A172 (cell line): ENCODE results near the gene AKAP13. TPM values are rescaled to one million over a fixed set of nuclear protein-coding genes. Genes with fewer than 3 reads are reported as not detected.

Experiments
- DNase-seq: peaks from one replicate; pipeline ENCODE4 v3.0.0-alpha.2; 2015; ENCODE audit warnings: low spot score
- total RNA-seq: library from RNA; depleted of rRNA; stranded (reverse); fragments of >200 nt; shearing (Covaris generic); gene quantifications from 2 replicates; pipeline ENCODE4 v1.2.3, GENCODE V29; 2014

The AKAP13 gene
- total RNA-seq, 1 experiment from 2014 or later: 35.9 TPM

DNA sequence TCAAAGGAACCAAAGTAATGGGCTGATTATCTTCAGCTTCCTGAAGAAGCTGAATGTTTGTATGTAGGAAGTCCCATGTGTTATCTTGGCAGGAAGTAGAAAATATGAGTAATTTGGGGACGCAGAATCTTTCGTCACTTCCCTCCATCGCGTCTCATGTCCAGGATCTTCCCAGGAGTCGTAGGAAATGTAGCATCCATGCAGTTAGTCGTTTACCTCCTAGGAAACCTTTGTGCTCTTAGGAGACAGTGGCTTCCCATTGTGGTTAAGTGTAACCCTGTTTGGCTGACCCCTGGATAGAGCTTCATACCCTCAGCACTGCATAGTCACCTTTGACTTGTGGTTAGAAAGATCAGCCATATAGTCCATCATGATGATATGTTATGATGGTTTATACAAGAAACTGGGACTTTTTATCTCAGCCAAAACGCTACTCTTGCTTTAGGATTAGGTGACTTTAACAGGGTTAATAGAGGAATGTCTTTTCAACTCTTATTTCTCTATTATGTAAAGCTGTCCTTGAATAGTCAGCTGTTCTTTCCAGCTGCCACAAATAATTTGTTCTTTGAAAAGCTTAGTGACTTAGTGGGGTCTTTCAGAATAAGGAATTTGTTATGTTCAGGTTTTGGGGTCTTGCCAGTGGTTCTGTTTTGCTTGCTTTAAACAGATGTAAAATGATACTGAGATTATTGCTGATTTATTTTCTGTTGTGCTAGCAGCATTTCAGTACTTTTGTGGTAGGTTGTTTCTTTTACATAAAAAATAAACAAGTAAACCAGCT is 322.1 kb downstream of the AKAP13 start:
- peak; percentile 19 for DNase-seq

- no peak for DNase-seq
Measured at GRCh38 chr15:85704066-85704465, 323.7 kb downstream of the AKAP13 start.

- DNase-seq: no peak
Measured at GRCh38 chr15:85704720-85705429, 324.5 kb downstream of the AKAP13 start.

DNA sequence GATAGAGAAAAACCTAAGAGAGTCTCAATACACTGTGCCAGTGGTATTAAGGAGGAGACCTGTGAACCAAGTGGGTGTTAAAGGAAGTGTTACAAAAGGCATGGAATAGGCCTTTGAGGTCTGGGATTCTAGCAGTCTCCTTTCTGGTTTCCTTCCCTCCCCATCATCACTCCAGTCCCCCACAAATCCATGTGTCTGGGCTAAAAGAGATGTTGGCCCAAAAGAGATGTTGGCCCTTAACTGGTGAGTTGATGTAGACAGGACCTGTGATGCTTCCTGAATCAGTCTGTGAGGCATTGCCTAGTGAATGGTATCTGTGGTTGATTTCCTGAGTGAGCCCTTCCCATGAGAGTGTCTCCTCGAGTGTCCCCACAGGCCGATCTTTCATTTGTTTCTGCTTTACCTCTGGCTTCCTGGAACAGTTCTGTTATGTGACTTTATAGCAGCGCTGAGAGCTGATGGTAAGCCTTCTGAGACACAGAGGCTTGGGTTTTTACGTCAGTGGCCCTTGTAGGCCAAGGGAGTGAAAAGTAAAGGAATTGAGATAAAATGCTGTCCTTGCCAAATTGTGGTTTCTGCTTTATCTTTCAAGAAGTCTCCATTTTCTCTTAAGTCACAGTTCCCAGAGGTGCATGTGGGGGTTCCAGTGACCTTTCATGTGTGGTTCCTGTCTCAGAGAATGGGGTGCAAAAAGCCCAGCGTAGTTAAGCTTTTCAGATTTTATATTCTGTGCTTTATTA is 326.5 kb downstream of the AKAP13 start:
- DNase-seq: peak; percentile 10

DNA sequence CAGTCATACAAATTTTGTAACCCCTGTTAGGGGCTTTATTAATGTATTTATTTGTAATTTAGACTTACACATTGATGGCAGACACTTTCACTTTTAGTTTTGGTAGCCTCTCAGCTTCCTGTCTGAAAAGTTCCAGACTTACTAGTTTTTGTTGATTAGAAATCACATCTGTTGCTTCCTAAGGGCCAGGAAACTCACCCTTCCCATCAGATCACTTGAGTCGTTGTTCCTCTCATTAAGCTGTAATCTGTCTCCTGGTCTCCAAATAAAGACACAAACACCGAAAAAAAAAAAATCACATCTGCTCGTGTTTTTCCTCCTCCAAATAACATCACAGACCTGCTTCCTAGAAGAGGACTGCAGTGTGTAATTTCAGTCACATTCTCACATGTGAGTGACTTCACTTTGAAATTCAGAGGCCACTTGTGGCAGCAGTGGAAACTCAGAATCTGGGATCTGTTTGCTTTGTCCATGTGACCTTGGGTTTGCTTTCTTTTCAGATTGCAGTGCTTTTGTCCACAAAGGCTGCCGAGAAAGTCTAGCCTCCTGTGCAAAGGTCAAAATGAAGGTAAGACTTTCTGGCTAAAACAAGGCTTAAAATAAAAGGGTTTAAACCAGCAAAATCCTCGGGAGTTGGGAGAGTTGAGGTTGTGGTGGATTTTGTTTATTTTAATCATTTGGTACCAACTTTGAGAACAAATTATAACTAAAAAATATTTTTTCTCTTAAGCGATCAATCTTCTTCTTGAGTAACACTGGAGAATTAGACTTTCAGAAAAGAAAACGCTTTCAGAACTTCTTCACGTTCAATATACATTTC is 327.3 kb downstream of the AKAP13 start:
- peak; percentile 2 for DNase-seq

GRCh38 chr15:85708402-85708941 is 328.1 kb downstream of the AKAP13 start:
- DNase-seq: no peak

DNA sequence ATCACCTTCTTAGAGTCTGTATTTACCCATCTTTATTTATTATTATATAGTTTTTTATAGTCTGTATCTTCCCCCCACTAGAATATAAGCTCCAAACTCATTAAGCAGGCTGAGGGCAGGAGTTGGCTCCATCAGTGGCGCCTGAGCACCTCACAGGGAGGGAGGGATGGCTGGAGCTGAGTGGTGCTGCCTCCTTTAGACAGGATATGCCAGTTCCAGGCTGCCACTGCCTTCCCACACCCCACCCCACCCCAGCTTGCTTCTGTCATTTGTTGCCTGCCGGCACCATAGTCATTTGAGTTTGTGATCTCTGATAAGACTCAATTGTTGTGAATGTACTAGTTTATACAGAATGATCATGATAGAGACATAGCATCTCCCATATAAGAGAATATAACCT is 328.8 kb downstream of the AKAP13 start:
- no peak for DNase-seq

- DNase-seq: no peak
Measured at GRCh38 chr15:85710340-85710842, 330.0 kb downstream of the AKAP13 start.

DNA sequence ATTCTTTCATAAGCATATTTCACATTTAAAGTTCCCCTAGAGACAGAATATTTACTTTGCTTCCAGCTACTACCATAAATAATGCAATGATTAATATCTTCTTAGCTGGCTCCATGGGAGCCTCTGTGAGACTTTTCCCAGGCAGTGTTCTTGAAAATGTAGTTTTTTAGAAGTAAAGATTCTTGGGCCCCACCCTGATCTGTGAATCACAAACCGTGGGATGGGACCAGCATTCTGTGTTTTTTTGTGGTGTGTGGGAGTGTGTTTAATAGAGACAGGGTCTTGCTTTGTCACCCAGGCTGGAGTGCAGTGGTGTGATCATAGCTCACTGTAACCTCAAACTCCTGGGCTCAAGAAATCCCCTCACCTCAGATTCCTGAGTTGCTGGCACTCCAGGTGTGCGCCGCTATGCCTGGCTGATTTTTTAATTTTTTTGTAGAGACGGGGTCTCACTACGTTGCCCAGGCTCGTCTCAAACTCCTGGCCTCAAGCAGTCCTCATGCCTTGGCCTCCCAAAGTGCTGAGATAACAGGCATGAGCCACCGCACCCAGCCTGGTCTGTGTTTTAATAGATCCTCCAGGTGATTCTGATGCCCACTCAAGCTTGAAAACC is 331.3 kb downstream of the AKAP13 start:
- DNase-seq: no peak

- no peak for DNase-seq
Measured at GRCh38 chr15:85716261-85716660, 335.9 kb downstream of the AKAP13 start.

- no peak for DNase-seq
Measured at GRCh38 chr15:85717212-85717611, 336.8 kb downstream of the AKAP13 start.

GRCh38 chr15:85718271-85718971 is 338.0 kb downstream of the AKAP13 start:
- DNase-seq: no peak

GRCh38 chr15:85718981-85719380 is 338.6 kb downstream of the AKAP13 start:
- no peak for DNase-seq

GRCh38 chr15:85722374-85723152 is 342.2 kb downstream of the AKAP13 start:
- no peak for DNase-seq

DNA sequence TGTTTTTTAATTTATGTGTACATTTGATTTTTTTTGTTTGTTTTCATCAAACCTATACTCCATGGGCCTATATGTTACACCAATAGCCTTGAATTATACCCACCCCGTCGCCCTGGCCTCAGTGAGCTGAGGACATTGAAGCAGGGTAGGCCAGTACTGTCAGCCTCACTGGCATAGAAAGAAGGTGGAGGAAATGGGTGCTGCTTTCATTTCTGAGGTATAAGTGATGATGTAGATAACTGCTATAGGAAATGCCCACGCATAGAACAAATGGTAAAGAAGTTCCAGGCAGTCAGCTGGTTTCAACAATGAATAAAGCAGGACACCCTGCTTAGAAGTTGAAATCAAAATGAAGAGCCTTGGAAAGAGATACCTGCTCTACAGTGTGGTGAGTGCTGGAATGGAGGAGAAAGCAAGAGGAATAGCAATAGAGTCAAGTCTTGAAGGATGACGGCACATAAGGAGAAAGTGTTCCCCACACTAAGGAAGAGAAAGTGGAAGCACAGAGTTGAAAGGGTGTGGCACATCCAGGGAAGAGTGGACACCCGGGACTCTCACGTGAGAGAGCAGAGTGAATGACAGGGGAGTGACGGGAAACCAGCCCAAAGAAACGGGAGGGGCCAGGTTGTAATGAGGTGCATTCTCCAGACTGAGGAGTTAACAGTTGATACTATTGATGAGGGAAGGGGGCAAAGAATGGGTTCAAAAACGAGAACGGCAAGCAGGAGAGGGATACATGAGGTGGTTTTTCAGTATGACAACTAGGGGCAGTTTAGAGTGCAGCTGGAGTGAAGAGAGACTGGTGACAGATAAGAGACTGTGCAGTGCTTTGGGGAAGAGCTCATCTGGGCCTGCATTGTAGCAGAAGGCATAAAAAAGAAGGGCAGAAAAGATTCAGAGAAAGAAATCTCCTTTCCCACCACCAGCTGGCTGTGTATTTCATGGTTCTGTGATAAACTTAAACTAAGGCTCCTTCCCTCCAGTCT is 343.9 kb downstream of the AKAP13 start:
- DNase-seq: no peak

DNA sequence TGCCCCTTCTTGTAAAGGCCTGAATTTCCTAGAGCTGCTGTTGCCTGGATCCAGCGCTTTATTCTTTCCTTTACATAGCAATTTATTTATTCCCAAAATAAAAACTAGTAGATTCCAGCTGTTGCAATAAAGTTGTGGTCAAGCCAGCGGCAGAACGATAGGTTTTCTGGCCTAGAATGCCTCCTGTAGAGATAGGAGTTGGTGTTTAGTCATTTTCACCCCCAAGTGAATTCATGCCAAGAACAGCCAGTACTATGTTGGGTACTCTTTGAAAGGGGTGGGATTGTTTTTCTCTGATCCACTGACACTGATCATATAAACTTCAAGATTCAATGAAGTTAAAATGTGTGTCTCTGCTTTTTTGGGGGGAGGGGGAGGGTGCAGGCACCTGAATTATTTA is 344.6 kb downstream of the AKAP13 start:
- no peak for DNase-seq

- DNase-seq: no peak
Measured at GRCh38 chr15:85725564-85725963, 345.2 kb downstream of the AKAP13 start.

DNA sequence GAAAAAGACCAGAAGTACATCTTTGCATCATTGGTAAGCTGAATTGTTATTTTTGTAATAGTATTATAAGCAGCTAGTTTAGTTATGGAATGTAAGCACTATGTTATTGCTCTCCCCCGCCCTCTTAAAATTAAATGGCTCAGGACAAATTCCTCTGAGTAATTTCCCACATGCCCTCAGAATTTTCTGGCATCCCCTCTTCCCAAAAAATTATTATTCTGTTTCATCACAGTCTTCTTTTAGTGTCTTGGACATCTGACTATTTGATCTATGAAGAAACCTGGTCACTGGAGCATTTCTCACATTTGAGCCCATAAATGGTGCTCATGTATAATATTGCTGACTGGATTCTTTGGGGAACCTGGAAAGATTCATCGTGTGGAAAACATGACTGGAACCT is 346.1 kb downstream of the AKAP13 start:
- no peak for DNase-seq
